Kidney (tissue), 14 donors: ENCODE measurements around the gene PERM1. TPM values are rescaled to one million over a fixed set of nuclear protein-coding genes. Genes with fewer than 3 reads are reported as not detected.

ENCODE experiments used
- DNase-seq, 5 donors: peaks; one replicate each; pipeline ENCODE4 v3.0.0-alpha.2; 2013 to 2020
- FAIRE-seq: peaks from 2 replicates; lab custom pipeline; 2012; peaks lifted over from hg19 to GRCh38; lab: Jason Lieb, UNC
- H3K27ac ChIP-seq, 2 donors: one replicate each; pipeline ENCODE4 v1.7.0; 2013; ENCODE audit warnings: low read depth in 2 of 2, low read length in 2 of 2, inconsistent platforms in 1 of 2
- H3K27me3 ChIP-seq: one replicate; pipeline ENCODE4 v1.7.1; 2013; ENCODE audit warnings: low read length, inconsistent platforms; ENCODE audit not compliant: control insufficient read depth, insufficient read depth
- H3K36me3 ChIP-seq, 3 donors: one replicate each; pipeline versions ENCODE4 v1.7.0 to v1.7.1; 2013; ENCODE audit warnings: low read length in 3 of 3, control low read depth in 1 of 3, inconsistent platforms in 1 of 3; ENCODE audit not compliant: insufficient read depth in 3 of 3, control insufficient read depth in 2 of 3
- H3K4me1 ChIP-seq, 3 donors: one replicate each; pipeline versions ENCODE4 v1.7.0 to v1.7.1; 2013; ENCODE audit warnings: low read length in 3 of 3, inconsistent platforms in 1 of 3, low read depth in 1 of 3; ENCODE audit not compliant: control insufficient read depth in 2 of 3, insufficient read depth in 2 of 3
- H3K4me3 ChIP-seq, 3 donors: one replicate each; pipeline versions ENCODE4 v1.7.0 to v1.8.1; 2013; ENCODE audit warnings: low read length in 3 of 3, control low read depth in 1 of 3, inconsistent platforms in 1 of 3
- H3K9ac ChIP-seq, 3 donors: one replicate each; pipeline versions ENCODE4 v1.7.0 to v1.7.1; 2013; ENCODE audit warnings: low read length in 3 of 3, control low read depth in 1 of 3, inconsistent platforms in 1 of 3
- H3K9me3 ChIP-seq, 3 donors: one replicate each; pipeline versions ENCODE4 v1.7.0 to v1.7.1; 2013; ENCODE audit warnings: low read length in 3 of 3, control low read depth in 1 of 3, inconsistent platforms in 1 of 3; ENCODE audit not compliant: control insufficient read depth in 2 of 3, insufficient read depth in 1 of 3
- CTCF ChIP-seq: IDR thresholded peaks from 3 replicates; pipeline ENCODE4 v1.5.1; 2012; ENCODE audit warnings: mild to moderate bottlenecking, moderate library complexity, borderline replicate concordance; ENCODE audit not compliant: insufficient read depth; ENCODE audit errors: extremely low read depth
- intact Hi-C: fragments of 100-400 bp; cut with DNase I; formaldehyde crosslinking; loops from one replicate; pipeline ENCODE4 v1.11.1; 2022
- polyA plus RNA-seq: library from polyadenylated mRNA; stranded (reverse); fragments of 350-450 nt; fragmentation: Illumina TruSeq; extraction: RNeasy Lipid Tissue Mini Kit (QIAGEN cat#74804); gene quantifications from one replicate; pipeline ENCODE4 v1.2.3, GENCODE V29; 2014; ENCODE audit warnings: low read depth, low replicate concordance; ENCODE audit not compliant: insufficient read depth
- total RNA-seq: library from RNA; stranded (reverse); fragmentation: NEBNext Ultra II Directional; extraction: Animal tissue kit (Norgen Biotek cat#: 25700); gene quantifications from one replicate; pipeline ENCODE4 v1.2.1, GENCODE V29; 2021
- donor health status: control.
- donor health status: control.
- donor health status: control.
- donor health status: control.
- donor health status: control.
- donor health status: DM: yes; HTN: yes; CAD: no.
- donor health status: Normal renal cell carcinoma (clear cell type).

PERM1 gene
- total and polyA plus RNA-seq, 2 donors from 2014 or later = 0.25 to 0.86 TPM

GRCh38 chr1:974687-975328 is 7.1 kb downstream of the PERM1 start:
- Histone ChIP-seq H3K9ac (no peak overlapping the region), H3K27me3 (peaks cover 2% of the 10 kb centered on the region), H3K36me3 (no peaks in the 10 kb centered on the region), H3K4me3 (no peak overlapping the region), H3K4me1 (peaks cover 0 to 8% (median 0%) of the 10 kb centered on the region in 3 donors), H3K9me3 (no peaks in the 10 kb centered on the region), H3K27ac (no peak overlapping the region)
- FAIRE-seq (no peak), DNase-seq (peak in 1 of 5 donors; percentile 69)
- TF ChIP-seq CTCF = no peak
- intact Hi-C loops = no loop called here

GRCh38 chr1:974293-974640 is 7.6 kb downstream of the PERM1 start:
- Histone ChIP-seq H3K27ac (no peak overlapping the region), H3K4me3 (no peak overlapping the region), H3K27me3 (peaks cover 7% of the 10 kb centered on the region), H3K36me3 (no peaks in the 10 kb centered on the region), H3K4me1 (peaks cover 0 to 8% (median 0%) of the 10 kb centered on the region in 3 donors), H3K9ac (no peak overlapping the region), H3K9me3 (no peaks in the 10 kb centered on the region)
- no peak for FAIRE-seq
- DNase-seq = no peak
- TF ChIP-seq CTCF = no peak
- intact Hi-C loops = no loop called here

- Histone ChIP-seq H3K27me3 (peaks cover 9% of the 10 kb centered on the region), H3K36me3 (no peaks in the 10 kb centered on the region), H3K4me1 (peaks cover 0 to 8% (median 0%) of the 10 kb centered on the region in 3 donors), H3K9ac (no peak overlapping the region), H3K27ac (no peak overlapping the region), H3K9me3 (no peaks in the 10 kb centered on the region), H3K4me3 (no peak overlapping the region)
- intact Hi-C loops = no loop called here
- no peak for DNase-seq
- no peak for TF ChIP-seq CTCF
- FAIRE-seq = no peak
These were observed 8.2 kb downstream of the PERM1 start for GRCh38 chr1:973459-974292.
